HG03095 (cell line): Measurements from ENCODE around the gene ARVCF.
A peak's percentile ranks its signal among the peaks of the same experiment; 100 is the strongest.
"Not testable (repeated sequence)": the region's sequence is repeated elsewhere in the genome, so short reads cannot be mapped to it uniquely, and the experiment has no call there.

Experiments
- ATAC-seq: cut with Tn5 transposase; IDR thresholded peaks from one replicate; pipeline ENCODE4 v1.9.1; 2021; ENCODE audit warnings: moderate library complexity; ENCODE audit not compliant: unreplicated experiment

Gene ARVCF

GRCh38 chr22:19942157-19943081, 74.2 kb downstream of the ARVCF start:
- no peak for ATAC-seq

GRCh38 chr22:19941365-19942082, 75.1 kb downstream of the ARVCF start, which contains the start of the genes COMT and TXNRD2:
Gene COMT, plus strand, starts transcription at chr22:19941772. Its CDS starts 20,755 bp downstream, at chr22:19962527.
Gene TXNRD2, minus strand, starts transcription at chr22:19941818. Its CDS starts 15 bp downstream, at chr22:19941803.
- peak; percentile 53 for ATAC-seq

- ATAC-seq: peak; percentile 16
These were observed 75.9 kb downstream of the ARVCF start for GRCh38 chr22:19940536-19941364.

- no peak for ATAC-seq
These were observed 78.8 kb downstream of the ARVCF start for GRCh38 chr22:19937616-19938473.

GRCh38 chr22:19936513-19936912, 80.1 kb downstream of the ARVCF start:
- no peak for ATAC-seq

GRCh38 chr22:19935123-19935718, 81.4 kb downstream of the ARVCF start:
- ATAC-seq: not testable (repeated sequence)

- ATAC-seq: no peak
These were observed 83.0 kb downstream of the ARVCF start for GRCh38 chr22:19933341-19934241.

- no peak for ATAC-seq
These were observed 84.0 kb downstream of the ARVCF start for GRCh38 chr22:19932367-19933206.

- no peak for ATAC-seq
These were observed 85.1 kb downstream of the ARVCF start for GRCh38 chr22:19931514-19931913.

- no peak for ATAC-seq
These were observed 85.8 kb downstream of the ARVCF start for GRCh38 chr22:19930551-19931486.

GRCh38 chr22:19929586-19930550, 86.8 kb downstream of the ARVCF start:
- no peak for ATAC-seq

GRCh38 chr22:19928207-19928606, 88.4 kb downstream of the ARVCF start:
- ATAC-seq: no peak

GRCh38 chr22:19927696-19928095, 88.9 kb downstream of the ARVCF start:
- no peak for ATAC-seq

- not testable (repeated sequence) for ATAC-seq
These were observed 90.6 kb downstream of the ARVCF start for GRCh38 chr22:19926028-19926427.

GRCh38 chr22:19923914-19924513, 92.6 kb downstream of the ARVCF start:
- ATAC-seq: no peak
